HG02610 (cell line): ENCODE data around the gene UROC1.

Experiments
- ATAC-seq: cut with Tn5 transposase; IDR thresholded peaks from one replicate; pipeline ENCODE4 v1.9.1; 2021; ENCODE audit warnings: mild to moderate bottlenecking, moderate library complexity; ENCODE audit not compliant: unreplicated experiment

The UROC1 gene

DNA sequence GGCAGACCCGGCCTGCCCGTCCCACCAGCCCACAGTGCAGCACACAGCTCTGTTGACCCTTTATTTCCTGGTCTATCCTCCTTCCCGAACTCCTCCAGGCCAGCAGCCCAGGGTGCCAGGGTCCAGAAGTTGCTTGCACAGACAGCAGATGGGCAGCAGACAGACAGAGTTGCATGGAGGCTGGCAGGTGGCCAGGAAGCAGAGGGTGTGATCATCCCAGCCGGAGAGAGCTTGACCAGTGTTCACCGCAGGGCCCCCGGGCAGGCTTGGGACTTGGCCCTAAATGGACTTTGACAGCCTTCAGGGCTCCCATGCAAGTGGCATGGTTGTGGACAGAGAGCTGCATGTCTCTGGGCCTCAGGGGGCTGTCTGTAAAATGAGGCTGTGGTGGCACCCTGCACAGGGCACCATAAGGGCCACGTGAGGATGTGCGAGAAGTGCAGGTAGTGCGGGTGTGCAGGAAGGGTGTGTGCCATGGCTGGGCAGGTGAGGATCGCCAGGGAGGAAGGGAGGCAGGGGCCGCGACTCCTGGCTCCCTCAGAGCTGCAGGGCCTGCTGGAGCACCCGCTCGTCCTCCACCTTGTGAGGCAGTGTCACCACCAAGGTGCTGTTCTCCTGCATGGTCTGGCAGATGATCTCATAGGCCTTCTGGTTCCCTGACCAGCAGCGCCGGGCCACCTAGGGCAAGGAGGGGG, 35.6 kb downstream of the UROC1 start:
- no peak for ATAC-seq

DNA sequence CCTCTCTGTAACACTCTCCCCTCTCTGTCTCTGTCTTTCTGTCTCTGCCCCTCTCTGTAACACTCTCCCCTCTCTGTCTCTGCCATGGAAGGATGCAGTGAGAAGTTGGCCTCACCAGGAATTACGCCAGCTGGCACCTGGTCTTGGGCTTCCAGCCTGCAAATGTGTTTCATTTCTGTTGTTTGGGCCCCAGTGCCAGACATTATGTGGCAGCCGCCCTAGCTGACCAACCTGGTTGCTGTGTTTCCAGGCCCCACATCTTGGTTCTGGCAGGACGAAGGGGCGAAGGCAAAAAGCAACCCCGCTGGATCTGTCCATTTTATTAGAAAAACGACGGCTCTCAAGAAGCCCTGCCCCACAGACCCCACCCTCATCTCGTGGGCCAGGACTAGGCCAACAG, 36.7 kb downstream of the UROC1 start:
- no peak for ATAC-seq

DNA sequence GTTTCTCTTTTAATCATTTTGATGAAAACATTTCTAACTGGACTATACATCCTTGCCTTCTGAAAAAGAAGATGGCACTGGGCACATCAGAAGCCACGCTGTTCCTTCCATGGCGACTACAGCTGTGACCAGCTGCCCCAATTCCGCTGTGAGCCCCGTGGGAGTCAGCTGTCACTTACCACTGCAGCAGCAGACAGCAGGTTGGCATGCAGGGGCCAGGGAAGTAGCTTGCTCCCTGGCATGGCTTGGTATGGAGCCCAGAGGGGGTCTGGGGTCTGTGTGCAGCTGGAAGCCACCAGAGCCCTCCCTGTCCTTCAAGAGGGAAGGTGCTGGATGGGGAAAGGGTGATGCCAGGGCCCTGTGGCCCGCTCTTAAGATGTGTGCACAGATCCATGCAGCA, 37.4 kb downstream of the UROC1 start:
- ATAC-seq, result no peak

DNA sequence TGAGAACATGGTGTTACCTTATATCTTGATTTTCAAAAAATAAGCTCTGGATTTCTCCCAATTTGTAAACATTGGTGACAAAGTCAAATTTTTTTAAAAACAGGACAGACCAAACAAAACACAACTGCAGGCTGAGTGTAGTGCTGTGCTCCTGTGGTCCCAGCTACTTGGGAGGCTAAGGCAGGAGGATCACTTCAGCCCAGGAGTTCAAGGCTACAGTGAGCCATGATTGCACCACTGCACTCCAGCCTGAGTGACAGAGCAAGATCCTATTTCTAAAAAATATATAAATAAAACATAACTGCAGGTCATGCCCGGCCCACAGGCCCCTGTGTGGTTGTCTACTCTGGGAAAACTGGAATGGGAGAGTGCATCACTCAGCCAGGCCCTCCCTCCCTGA, 37.9 kb downstream of the UROC1 start:
- no peak for ATAC-seq

DNA sequence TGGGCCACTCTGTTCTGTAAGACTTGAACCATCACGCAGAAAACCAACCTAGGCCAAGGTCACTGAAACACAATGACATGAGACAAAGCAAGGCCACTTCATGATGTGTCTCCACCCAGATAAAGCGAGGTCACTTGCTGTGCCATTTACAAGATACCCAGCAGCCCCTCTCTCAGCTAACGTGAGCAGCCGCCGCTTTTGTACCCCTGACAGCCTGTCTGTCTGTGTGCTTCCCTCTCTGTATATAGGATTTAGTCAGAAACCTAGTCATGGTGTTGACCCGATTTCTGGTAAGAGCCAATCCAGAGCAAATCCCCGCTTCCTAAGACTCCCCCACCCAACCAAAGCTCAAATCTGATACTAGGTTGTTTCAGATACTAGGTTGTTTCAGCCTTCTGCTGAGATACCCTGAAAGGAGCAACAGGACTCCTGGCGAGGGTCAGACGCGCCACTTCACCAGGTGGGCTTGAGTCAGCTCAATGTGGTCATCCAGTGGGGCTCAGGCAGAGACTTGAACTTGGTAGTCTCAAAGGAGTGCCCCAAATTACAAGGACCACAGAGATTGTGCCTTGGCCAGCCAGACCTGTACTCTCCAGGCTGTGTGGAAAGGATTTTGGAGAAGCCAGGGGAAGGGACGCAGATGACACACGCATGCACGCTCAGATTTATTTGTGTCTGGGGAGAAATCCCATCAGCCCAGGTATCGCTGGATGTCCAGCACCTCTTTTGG, 38.8 kb downstream of the UROC1 start:
- no peak for ATAC-seq

DNA sequence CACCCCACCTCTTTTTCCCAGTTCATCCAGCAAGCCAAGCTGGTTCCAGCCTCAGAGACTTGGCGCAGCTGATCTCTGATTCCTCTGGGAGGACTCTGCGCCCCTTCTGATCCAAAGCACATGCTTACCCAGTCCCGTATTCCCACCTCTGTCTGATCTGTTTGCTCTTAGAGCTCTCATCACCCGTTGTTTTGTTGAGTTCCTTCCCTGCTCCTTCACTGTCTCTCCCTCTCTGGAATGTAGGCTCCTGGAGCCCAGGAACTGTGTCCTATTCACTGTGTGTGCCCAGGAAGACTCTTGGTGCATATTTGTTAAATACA, 40.6 kb downstream of the UROC1 start:
- no peak for ATAC-seq

DNA sequence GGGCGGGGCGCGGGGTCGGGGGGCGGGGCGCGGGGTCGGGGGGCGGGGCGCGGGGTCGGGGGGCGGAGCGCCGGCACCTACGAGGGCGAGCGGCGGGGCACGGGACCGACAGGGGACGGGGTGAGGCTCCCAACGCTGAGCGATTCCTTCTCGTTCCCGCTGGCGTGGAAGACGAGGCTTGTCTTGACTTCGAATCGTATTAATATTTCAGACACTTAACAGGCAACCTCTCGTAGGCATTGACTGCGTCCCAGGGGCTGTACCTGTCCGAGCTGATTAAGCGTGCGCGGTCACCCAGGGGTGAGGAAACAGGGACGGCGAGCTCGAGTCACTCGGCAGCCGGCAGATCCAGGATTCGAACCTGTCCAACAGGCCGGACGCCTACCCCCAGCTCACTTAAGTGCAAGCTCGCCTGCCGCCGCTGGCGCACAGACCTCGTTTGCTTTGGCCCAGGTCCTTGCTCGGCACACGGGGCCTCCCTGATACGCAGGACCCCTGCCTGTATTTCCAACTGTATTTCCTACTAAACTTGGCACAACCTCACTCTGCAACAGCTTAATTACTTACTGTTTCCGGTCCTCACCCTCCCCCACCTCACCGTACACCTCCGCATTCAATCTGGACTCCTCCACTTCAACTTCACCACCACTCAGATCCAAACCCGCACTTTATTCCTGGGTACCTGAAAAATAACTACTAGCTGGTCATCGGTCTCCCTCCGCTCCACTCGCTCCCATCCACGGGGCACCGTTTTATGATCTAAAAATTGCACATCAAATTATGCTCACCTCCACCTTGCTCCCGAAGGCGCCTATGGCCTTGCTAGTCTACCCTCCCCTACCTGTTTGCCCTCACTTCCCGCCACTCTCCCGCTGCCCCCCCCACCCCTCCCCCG, 41.2 kb downstream of the UROC1 start:
- ATAC-seq, result peak; percentile 25

DNA sequence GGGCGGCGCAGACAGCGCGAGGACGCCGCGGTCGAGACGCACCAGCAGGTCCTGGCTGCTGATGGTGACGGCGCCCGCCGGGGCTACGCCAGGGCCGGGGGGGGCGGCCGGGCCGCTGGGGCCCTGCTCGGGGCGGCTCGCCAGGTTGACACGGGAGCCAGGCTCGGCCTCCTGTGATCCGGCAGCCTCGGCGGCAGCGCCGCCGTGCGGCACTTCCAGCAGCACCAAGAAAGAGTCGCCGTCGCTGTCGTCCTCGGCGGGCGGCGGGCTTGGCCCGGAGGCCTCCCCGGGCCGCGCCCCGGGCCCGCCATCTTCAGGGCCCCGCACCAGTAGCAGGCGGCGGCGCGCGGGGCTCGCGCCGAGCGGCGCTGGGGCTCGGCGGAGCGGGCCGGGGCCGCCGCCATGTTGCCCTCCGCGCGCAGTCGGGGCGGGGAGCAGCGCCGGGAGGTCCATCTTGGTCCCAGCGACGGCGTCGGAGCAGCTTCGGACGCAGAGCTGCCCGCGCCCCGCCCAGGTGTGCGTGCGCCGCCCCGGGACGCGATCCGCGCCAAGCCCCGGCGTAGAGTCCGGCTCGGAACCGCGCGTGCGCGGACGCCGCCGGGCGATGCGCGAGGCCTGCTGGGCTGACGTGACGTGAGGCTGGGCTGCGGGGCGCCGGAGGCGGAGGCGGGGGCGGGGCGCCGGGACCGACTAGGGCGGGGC, 42.0 kb downstream of the UROC1 start, which contains the start of gene ZXDC:
Gene ZXDC (minus strand): TSS at position 479 of the 702 bp plus-strand sequence. CDS start 26 bp downstream, at position 453.
- peak; percentile 76 for ATAC-seq

DNA sequence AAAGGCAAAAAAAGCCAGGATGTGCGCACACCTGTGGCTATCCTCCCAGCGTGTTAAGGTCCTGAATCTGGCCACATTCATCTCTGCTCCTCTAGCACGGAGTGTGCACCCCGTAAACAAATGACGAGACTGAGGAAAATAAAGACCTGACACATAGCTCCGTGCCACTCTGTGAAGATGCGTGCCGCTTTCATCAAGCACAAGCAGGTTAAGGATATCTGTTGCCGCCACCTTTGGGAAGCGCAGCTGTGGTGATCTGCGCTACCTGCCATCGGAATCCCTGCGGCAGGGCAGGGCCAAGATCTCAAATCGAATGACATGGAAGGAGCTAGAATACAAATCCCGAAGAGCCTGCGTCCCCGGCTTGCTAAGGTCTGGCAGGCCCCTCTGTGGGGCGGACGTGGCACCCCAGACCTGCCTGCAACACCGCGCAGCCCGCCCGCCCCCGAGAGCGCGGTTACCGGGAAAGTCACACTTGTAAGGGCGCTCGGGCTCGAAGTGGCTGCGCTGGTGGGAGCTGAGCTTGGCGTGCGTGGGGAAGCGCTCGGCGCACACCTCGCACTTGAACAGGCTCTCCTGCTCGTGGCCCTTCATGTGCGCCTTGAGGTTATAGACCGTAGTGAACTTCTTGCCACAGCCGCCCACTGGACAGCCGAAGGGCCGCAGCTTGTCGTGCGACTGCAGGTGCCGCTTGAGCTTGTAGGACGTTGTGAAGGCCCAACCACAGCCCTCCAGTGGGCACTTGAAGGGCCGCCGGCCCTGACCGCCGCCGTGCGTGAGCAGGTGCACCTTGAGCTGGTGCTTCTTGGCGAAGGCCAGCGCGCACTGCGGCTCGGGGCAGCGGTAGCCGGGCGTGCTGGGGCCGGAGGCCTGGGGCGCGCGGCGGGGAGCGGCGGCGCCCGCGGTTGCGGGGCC, 42.8 kb downstream of the UROC1 start:
- peak; percentile 14 for ATAC-seq

DNA sequence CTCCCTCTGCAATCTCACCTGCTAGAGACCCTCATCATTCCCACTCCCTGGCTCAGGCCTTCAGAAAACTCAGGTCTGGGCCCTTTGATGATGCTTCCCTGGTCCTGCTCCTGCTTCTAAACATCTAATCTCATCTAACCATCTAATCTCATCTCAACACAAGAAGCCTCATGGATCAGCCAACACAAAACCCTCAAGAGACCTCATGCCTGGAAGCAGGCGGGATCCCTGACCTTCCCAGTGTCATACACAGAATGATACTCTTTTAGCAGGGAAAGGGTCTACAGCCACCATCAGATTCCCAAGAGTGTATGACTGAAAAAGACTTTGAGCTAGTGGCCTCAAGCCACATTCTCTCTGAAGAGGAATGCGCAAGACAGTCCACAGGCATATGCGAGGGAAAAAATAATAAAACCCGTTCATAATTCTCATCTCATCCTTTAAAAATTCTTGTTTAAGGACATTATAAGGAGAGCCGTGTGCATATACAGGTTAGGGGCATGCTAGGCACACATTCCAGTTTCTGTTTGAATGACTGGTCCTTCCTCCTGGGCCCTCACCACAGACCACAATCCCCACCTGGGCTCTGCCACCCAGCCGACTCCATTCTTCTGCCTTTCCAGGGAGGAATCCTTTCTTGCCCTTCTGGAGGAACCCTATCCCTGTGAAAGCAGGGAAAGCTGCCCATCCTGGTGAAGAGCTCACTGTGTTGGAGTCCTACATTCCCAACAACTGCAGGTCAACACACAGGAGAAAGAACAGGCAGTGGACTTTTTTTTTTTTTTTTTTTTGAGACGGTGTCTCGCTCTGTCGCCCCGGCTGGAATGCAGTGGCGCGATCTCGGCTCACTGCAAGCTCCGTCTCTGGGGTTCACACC, 44.0 kb downstream of the UROC1 start:
- no peak for ATAC-seq

DNA sequence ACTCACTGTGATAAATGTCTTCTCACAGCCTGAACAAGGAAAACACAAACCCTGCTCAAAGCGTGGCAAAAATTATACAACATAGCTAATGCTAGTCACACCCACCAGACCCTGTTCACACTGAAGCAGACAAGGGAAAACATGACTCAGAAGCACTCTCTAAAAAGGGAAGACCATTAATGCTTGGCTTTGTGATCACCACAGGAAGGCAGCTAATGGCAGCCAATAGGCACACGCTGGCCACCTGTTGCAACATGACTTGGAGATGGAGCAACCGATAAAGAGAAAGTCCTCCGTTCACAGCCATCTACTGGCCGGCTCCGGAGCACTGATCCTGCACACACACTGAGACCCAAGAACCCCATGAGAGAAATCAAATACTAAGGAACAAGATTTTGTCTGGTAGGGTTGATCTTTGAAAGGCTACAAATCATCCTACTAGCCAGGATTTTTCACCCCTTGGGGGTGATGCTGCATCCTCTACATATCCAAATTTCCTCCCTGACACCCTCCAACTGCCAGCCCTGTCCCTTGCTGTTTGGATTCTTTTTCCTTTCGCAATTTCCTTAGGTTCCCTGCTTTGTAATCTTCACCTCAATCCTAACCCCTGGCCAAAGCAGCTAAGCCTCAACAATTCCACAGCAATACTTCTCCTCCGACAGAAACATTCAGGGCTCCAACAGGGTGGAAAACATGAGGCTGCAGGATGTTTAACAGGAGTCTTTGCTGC, 45.1 kb downstream of the UROC1 start:
- no peak for ATAC-seq

DNA sequence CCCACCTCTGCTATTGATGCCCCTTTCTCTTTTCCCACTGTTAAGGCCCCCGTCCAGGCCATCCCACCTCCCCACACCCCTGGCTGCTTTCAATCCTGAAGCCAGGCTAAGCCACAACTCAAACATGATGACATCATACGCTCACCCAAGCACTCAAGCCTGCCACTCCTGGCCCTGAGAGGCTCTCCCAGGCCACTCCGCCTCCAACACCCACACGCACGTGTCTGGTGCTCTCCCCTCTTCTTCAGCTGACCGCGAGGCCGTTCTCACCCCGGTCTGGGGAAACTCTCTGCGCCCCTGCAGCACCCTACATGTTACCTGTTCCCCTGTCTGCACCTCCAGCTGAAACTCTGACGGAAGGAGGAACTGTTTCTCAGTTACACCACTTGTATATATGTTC, 48.1 kb downstream of the UROC1 start:
- no peak for ATAC-seq

DNA sequence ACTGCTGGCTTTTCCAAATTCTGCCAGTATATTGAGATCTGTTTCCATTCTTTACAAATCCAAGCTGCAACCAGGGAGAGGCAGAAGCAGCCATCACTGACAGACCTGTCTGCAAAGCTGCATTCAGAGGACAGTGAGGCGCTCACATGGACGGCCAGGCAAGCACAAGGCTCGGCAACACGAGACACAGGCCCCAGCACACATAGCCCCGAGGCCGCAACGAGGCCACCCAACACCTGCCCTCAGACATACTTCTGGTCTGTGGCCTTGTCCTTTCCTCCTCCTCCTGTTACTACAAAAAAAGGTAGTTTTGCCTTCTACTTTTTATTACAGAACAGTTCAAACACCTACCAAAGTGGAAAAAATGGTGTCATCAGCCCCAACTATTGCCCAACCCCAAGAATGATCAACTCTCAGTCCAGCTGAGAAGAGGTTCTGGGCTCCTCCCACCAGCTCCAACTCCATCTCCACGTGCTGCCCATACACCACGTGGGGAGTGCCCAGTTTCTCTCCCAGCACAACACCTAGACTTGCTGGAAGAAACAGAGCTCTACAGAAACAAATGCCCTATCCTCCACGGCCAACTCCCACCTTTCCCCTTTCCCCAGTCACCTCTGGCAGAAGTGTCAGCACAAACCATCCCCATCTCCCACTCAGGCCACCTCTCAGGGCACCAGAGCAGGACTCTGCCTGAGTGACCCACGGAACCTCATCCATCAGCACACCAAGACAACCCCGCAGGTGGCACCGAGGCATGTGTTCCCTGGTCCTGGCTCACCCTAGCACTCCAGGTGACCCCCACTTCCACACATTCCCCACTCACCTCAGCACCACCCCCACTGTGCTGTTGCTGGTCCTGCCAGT, 49.3 kb downstream of the UROC1 start:
- ATAC-seq, result no peak

DNA sequence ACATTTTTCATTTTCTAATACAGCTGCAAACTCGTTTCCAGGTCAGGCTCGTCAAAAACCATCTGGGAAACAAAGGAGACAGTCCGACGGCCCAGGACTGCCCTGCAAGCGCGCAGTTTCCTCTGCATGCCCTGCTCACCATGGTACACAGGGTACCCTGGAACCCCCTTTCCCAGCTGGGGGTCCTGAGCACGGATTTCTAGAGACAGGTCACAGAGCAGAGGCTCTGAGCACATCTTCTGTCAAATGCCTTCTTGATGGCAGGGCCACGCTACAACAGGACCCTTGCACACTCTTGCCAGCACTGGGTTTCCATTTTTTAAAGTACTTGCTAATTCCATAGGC, 50.0 kb downstream of the UROC1 start:
- no peak for ATAC-seq

DNA sequence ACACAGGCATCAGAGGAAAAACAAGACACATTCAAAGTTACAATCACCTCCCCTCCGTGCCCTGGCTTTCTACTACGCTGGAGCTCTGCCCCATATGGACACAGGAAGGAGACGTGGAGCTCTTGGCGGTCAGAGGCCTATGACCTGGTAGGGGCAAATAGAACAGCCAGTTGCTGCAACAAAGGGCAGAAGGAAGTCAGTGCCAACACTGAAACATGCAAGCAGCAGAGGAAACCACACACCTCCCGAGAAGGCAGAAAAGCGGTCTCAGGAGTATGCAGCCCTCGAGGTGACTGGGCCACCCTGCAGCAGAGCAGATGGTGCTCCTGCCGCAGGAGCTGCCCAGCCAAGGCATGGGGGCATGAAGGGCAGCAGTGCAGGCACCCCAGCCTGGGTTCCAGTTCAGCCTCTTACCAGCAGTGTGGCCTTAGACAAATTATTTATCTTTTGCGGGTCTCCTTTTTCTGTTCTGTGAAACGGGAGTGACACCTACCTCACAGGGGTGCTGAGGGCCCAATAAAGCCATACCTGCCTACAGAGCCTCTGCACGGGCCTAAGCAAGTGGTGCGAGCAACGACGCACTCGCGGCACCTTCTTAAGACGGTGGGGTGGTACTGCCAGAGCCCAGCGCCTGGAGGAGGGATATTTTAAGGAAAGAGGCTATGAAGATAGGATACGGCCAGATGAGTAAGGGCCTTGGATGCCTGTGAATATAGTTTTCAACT, 50.5 kb downstream of the UROC1 start:
- no peak for ATAC-seq

DNA sequence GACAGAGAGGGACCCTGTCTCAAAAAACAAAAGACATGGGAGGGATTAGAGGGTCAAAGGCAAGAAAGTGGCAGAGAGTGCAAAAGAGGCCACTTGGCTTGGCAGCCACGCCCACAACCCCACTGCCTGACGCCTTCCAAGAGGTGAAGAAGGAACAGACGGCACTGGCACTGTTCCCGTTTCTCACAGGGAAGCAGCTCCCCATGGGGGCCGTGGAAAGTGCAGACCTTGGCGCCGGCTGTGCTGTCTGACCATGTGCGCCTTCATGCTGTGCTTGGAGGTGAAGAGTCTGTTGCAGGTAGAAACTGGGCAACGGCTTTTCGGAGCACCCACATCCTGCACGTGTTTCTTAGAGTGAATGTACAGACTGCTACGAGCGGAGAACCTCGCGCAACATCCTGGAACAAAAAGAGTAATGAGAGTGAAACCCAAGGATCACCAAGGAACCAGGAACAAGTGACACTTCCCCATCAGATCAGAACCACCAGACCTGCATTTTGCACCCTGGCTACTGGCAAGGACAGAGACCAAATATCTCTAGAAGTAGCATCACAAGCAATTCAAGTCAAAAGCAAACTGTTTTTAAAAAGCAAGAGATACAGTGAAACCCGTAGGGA, 51.5 kb downstream of the UROC1 start:
- ATAC-seq, result no peak
